ENCODE results near the gene KNDC1.

DNA sequence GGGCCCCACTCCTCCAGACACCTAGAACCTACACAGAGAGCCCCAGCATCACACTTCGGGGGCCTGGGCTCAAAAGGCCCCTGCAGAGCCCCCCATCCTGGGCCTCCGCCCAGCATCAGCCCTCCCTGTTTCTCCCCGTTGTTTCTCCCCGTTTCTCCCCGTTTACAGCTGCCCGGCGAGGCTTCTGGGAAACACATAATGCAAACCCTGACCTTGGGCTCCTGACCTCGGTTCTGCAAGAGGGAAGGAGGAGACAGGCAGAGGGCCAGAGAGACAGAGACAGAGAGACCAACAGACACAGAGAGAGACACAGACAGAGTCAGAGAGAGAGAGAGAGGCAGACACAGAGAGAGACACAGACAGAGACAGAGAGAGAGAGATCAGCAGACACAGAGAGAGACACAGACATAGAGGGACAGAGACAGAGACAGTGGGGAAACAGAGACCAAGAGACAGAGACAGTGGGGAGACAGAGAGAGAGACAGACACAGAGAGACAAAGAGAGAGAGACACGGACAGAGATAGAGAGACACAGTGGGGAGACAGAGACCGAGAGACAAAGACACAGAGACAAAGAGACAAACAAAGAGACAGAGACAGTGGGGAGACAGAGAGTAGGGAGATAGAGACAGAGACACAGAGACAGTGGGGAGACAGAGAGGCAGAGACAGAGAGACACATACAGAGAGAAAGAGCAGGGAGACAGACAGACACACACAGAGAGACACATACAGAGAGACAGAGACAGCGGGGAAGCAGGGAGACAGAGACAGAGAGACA lies 90.1 kb downstream of the KNDC1 start:
- TF ChIP-seq, protein P1, sequence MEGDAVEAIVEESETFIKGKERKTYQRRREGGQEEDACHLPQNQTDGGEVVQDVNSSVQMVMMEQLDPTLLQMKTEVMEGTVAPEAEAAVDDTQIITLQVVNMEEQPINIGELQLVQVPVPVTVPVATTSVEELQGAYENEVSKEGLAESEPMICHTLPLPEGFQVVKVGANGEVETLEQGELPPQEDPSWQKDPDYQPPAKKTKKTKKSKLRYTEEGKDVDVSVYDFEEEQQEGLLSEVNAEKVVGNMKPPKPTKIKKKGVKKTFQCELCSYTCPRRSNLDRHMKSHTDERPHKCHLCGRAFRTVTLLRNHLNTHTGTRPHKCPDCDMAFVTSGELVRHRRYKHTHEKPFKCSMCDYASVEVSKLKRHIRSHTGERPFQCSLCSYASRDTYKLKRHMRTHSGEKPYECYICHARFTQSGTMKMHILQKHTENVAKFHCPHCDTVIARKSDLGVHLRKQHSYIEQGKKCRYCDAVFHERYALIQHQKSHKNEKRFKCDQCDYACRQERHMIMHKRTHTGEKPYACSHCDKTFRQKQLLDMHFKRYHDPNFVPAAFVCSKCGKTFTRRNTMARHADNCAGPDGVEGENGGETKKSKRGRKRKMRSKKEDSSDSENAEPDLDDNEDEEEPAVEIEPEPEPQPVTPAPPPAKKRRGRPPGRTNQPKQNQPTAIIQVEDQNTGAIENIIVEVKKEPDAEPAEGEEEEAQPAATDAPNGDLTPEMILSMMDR (IDR thresholded peaks at IDR 0.05), result no peak
- TF ChIP-seq POLR2A (IDR thresholded peaks at IDR 0.05), result no peak
